Liver (tissue), 9 donors: ENCODE data around the gene CTNNA2. TPM values are rescaled to one million over a fixed set of nuclear protein-coding genes. Genes with fewer than 3 reads are reported as not detected.

Experiments
- DNase-seq: peaks from one replicate; pipeline ENCODE4 v3.0.0-alpha.2; 2017; ENCODE audit warnings: low spot score
- H3K27ac ChIP-seq, 2 donors: one replicate each; pipeline ENCODE4 v1.7.0; 2013; ENCODE audit warnings: inconsistent platforms in 2 of 2, low read length in 2 of 2, control low read depth in 1 of 2, low read depth in 1 of 2, mild to moderate bottlenecking in 1 of 2
- H3K27me3 ChIP-seq, 4 donors: one replicate each; pipeline versions ENCODE4 v1.6.1 to v1.7.0; 2013; ENCODE audit warnings: low read length in 3 of 4, inconsistent platforms in 1 of 4, mild to moderate bottlenecking in 1 of 4, moderate library complexity in 1 of 4; ENCODE audit not compliant: control insufficient read depth in 4 of 4, insufficient read depth in 4 of 4
- H3K36me3 ChIP-seq, 4 donors: one replicate each; pipeline versions ENCODE4 v1.6.1 to v1.7.0; 2013; ENCODE audit warnings: low read length in 3 of 4, mild to moderate bottlenecking in 3 of 4, low read depth in 1 of 4, moderate library complexity in 1 of 4; ENCODE audit not compliant: control insufficient read depth in 4 of 4, insufficient read depth in 3 of 4
- H3K4me1 ChIP-seq, 4 donors: one replicate each; pipeline versions ENCODE4 v1.6.1 to v1.7.0; 2013; ENCODE audit warnings: low read length in 3 of 4, mild to moderate bottlenecking in 3 of 4, moderate library complexity in 1 of 4; ENCODE audit not compliant: control insufficient read depth in 4 of 4, insufficient read depth in 4 of 4
- H3K4me3 ChIP-seq, 3 donors: one replicate each; pipeline versions ENCODE4 v1.6.1 to v1.7.0; 2013; ENCODE audit warnings: low read length in 3 of 3, control low read depth in 1 of 3, low read depth in 1 of 3, mild to moderate bottlenecking in 1 of 3
- H3K9ac ChIP-seq, 2 donors: one replicate each; pipeline ENCODE4 v1.7.0; 2013; ENCODE audit warnings: low read length in 2 of 2, mild to moderate bottlenecking in 2 of 2, moderate library complexity in 2 of 2, control low read depth in 1 of 2, low read depth in 1 of 2
- H3K9me3 ChIP-seq, 4 donors: one replicate each; pipeline versions ENCODE4 v1.6.1 to v1.7.0; 2013; ENCODE audit warnings: low read length in 3 of 4; ENCODE audit not compliant: control insufficient read depth in 4 of 4
- CTCF ChIP-seq: fragments of 150-350 bp; IDR thresholded peaks from 2 replicates; pipeline ENCODE4 v1.5.1; 2017; ENCODE audit warnings: improper control_type of control experiment, low read depth, low read length; ENCODE audit not compliant: missing input control
- FOXA2 ChIP-seq: IDR thresholded peaks from 2 replicates; pipeline ENCODE4 v1.6.1; 2016; ENCODE audit warnings: antibody characterized with exemption
- HNF4A ChIP-seq, 2 donors: conservative IDR thresholded peaks; 2 replicates each; pipeline ENCODE4 v1.6.1; 2016; ENCODE audit warnings: antibody characterized with exemption in 2 of 2, mild to moderate bottlenecking in 2 of 2
- HNF4G ChIP-seq: IDR thresholded peaks from 2 replicates; pipeline ENCODE4 v1.6.1; 2016; ENCODE audit warnings: antibody characterized with exemption
- JUND ChIP-seq, 2 donors: IDR thresholded peaks; 2 replicates each; pipeline ENCODE4 v1.6.1; 2016; ENCODE audit warnings: antibody characterized with exemption in 2 of 2
- MAX ChIP-seq: IDR thresholded peaks from 2 replicates; pipeline ENCODE4 v1.6.1; 2016; ENCODE audit warnings: antibody characterized with exemption
- NR2F2 ChIP-seq: IDR thresholded peaks from 2 replicates; pipeline ENCODE4 v1.6.1; 2016; ENCODE audit warnings: antibody characterized with exemption
- RAD21 ChIP-seq, 2 donors: IDR thresholded peaks; 2 replicates each; pipeline ENCODE4 v1.6.1; 2016; ENCODE audit warnings: antibody characterized with exemption in 2 of 2, mild to moderate bottlenecking in 2 of 2
- REST ChIP-seq: IDR thresholded peaks from 2 replicates; pipeline ENCODE4 v1.6.1; 2016; ENCODE audit warnings: antibody characterized with exemption, mild to moderate bottlenecking
- RXRA ChIP-seq, 2 donors: IDR thresholded peaks; 2 replicates each; pipeline ENCODE4 v1.6.1; 2017 to 2018; ENCODE audit warnings: antibody characterized with exemption in 2 of 2, mild to moderate bottlenecking in 1 of 2
- SP1 ChIP-seq: IDR thresholded peaks from 2 replicates; pipeline ENCODE4 v1.6.1; 2018; ENCODE audit warnings: antibody characterized with exemption, mild to moderate bottlenecking
- TAF1 ChIP-seq: conservative IDR thresholded peaks from 2 replicates; pipeline ENCODE4 v1.6.1; 2016; ENCODE audit warnings: antibody characterized with exemption, mild to moderate bottlenecking
- YY1 ChIP-seq: IDR thresholded peaks from 2 replicates; pipeline ENCODE4 v1.6.1; 2016; ENCODE audit warnings: antibody characterized with exemption, mild to moderate bottlenecking
- WGBS: extraction: QIAGEN DNeasy Blood & Tissue Kit; methylation state at CpG from one replicate; pipeline ENCODE4 v1.1.7; 2013; 5-methylcytosine and 5-hydroxymethylcytosine counted together
- polyA plus RNA-seq, 2 donors: library from polyadenylated mRNA; stranded (reverse) in 1 of 2; unstranded in 1 of 2; fragments of 200-250 nt in 1 of 2; fragments of >200 nt in 1 of 2; fragmentation: Nextera tagmentation in 1 of 2; extraction: Ambion mirVana in 1 of 2; gene quantifications; one replicate each; pipeline versions ENCODE4 v1.2.1 to v1.2.3, GENCODE V29; 2013 to 2015
- total RNA-seq, 2 donors: library from RNA; depleted of rRNA; stranded (reverse); fragments of >200 nt; gene quantifications; one replicate each; pipeline ENCODE4 v1.2.3, GENCODE V29; 2014
- donor health status: healthy.
- donor health status: healthy.
- donor health status: healthy.
- donor health status: healthy.
- donor health status: healthy.

Gene CTNNA2
- total and polyA plus RNA-seq, 4 donors, result 0.05 TPM; not detected in 3

GRCh38 chr2:80126596-80127189 is 613.8 kb downstream of the CTNNA2 start:
- Histone ChIP-seq H3K9ac (no peak overlapping the region), H3K4me3 (no peak overlapping the region), H3K27me3 (no peaks in the 10 kb centered on the region), H3K27ac (no peak overlapping the region), H3K4me1 (no peaks in the 10 kb centered on the region), H3K36me3 (no peaks in the 10 kb centered on the region), H3K9me3 (peaks cover 0 to 2% (median 0%) of the 10 kb centered on the region in 4 donors)
- DNase-seq, result no peak
- TF ChIP-seq MAX (no peak), RAD21 (IDR thresholded peaks at IDR 0.05) (no peak), TAF1 (no peak), SP1 (no peak)
- 40% methylated on average over 3 of the region's 3 CpGs for WGBS

GRCh38 chr2:80128080-80128479 is 615.2 kb downstream of the CTNNA2 start:
- 35% methylated on average over 1 of the region's 1 CpG for WGBS
- H3K27me3 ChIP-seq, result no peaks in the 10 kb centered on the region
- H3K36me3 ChIP-seq, result no peaks in the 10 kb centered on the region
- H3K27ac ChIP-seq, result no peak overlapping the region
- TF ChIP-seq RXRA (IDR thresholded peaks at IDR 0.05) (no peak), JUND (IDR thresholded peaks at IDR 0.05) (no peak), CTCF (no peak), RAD21 (IDR thresholded peaks at IDR 0.05) (no peak), HNF4A (conservative IDR thresholded peaks at IDR 0.05) (no peak)
- H3K9ac ChIP-seq, result no peak overlapping the region
- no peak for DNase-seq
- peaks cover 0 to 2% (median 0%) of the 10 kb centered on the region in 4 donors for H3K9me3 ChIP-seq
- H3K4me1 ChIP-seq, result no peaks in the 10 kb centered on the region
- no peak overlapping the region for H3K4me3 ChIP-seq

GRCh38 chr2:80132281-80132680 is 619.4 kb downstream of the CTNNA2 start:
- no peak overlapping the region for H3K27ac ChIP-seq
- H3K9ac ChIP-seq, result no peak overlapping the region
- DNase-seq, result no peak
- WGBS, result 71% methylated on average over 3 of the region's 3 CpGs
- no peak overlapping the region for H3K4me3 ChIP-seq
- no peak for TF ChIP-seq HNF4G
- TF ChIP-seq RAD21 (IDR thresholded peaks at IDR 0.05), result no peak
- TF ChIP-seq MAX, result no peak
- TF ChIP-seq SP1, result no peak
- TF ChIP-seq YY1, result no peak
- no peak for TF ChIP-seq NR2F2
- TF ChIP-seq REST, result no peak
- TF ChIP-seq CTCF, result no peak
- no peak for TF ChIP-seq FOXA2
- no peaks in the 10 kb centered on the region for H3K4me1 ChIP-seq
- H3K36me3 ChIP-seq, result no peaks in the 10 kb centered on the region
- peaks cover 0 to 5% (median 1%) of the 10 kb centered on the region in 4 donors for H3K9me3 ChIP-seq
- H3K27me3 ChIP-seq, result no peaks in the 10 kb centered on the region
